ENCODE measurements around the gene ZDHHC11B. TPM values are rescaled to one million over a fixed set of nuclear protein-coding genes. Genes with fewer than 3 reads are reported as not detected.

The ZDHHC11B gene
- total RNA-seq, 5 donors from 2014 or later (not counting 1 experiment from before 2014, with no cell fraction given) = 2.1 to 20.6 (median 3.6) TPM

GRCh38 chr5:665541-665955, 119.0 kb downstream of the ZDHHC11B start:
- Histone ChIP-seq H3K9me3 (no peaks in the 10 kb centered on the region), H3K4me1 (ENCODE audit: control insufficient read depth in 1 of 2, extremely low read depth in 1 of 2, insufficient read depth in 2 of 2, low read length in 2 of 2) (no peaks in the 10 kb centered on the region), H3K36me3 (ENCODE audit: control insufficient read depth in 2 of 2, extremely low read depth in 1 of 2, insufficient read depth in 1 of 2, low read length in 1 of 2) (peaks cover 20 to 26% of the 10 kb centered on the region in 2 donors), H3K4me3 (ENCODE audit: control insufficient read depth in 1 of 2, extremely low read depth in 1 of 2, low read length in 1 of 2) (no peak overlapping the region), H3K27me3 (replicated peaks in 1 of 2; ENCODE audit: control insufficient read depth in 2 of 2, extremely low read depth in 1 of 2, insufficient read depth in 2 of 2, low read length in 1 of 2) (no peaks in the 10 kb centered on the region), H3K27ac (ENCODE audit: low read length) (no peak overlapping the region)
- Mint-ChIP-seq H3K36me3 (peaks cover 13% of the 10 kb centered on the region), H3K27me3 (no peaks in the 10 kb centered on the region), H3K27ac (no peak overlapping the region), H3K4me1 (no peaks in the 10 kb centered on the region), H3K9me3 (no peaks in the 10 kb centered on the region), H3K4me3 (no peak overlapping the region)
- DNase-seq (no peak), ATAC-seq (replicated peaks in 1 of 4) (no peak)
- POLR2A ChIA-PET = no interaction called here
- CTCF ChIA-PET = no interaction called here
- WGBS (ENCODE audit: insufficient coverage) = 82% methylated on average over 4 of the region's 8 CpGs

- Histone ChIP-seq H3K4me3 (ENCODE audit: control insufficient read depth in 1 of 2, extremely low read depth in 1 of 2, low read length in 1 of 2) (no peak overlapping the region), H3K4me1 (ENCODE audit: control insufficient read depth in 1 of 2, extremely low read depth in 1 of 2, insufficient read depth in 2 of 2, low read length in 2 of 2) (no peaks in the 10 kb centered on the region), H3K36me3 (ENCODE audit: control insufficient read depth in 2 of 2, extremely low read depth in 1 of 2, insufficient read depth in 1 of 2, low read length in 1 of 2) (peaks cover 24 to 30% of the 10 kb centered on the region in 2 donors), H3K27me3 (replicated peaks in 1 of 2; ENCODE audit: control insufficient read depth in 2 of 2, extremely low read depth in 1 of 2, insufficient read depth in 2 of 2, low read length in 1 of 2) (no peaks in the 10 kb centered on the region), H3K9me3 (no peaks in the 10 kb centered on the region), H3K27ac (ENCODE audit: low read length) (no peak overlapping the region)
- POLR2A ChIA-PET = no interaction called here
- ATAC-seq (replicated peaks in 1 of 4) (no peak), DNase-seq (no peak)
- peaks cover 18% of the 10 kb centered on the region for H3K36me3 Mint-ChIP-seq
- H3K27me3 Mint-ChIP-seq = no peaks in the 10 kb centered on the region
- CTCF ChIA-PET = no interaction called here
- 88% methylated on average over 17 of the region's 20 CpGs for WGBS (ENCODE audit: insufficient coverage)
- no peaks in the 10 kb centered on the region for H3K9me3 Mint-ChIP-seq
- H3K4me1 Mint-ChIP-seq = no peaks in the 10 kb centered on the region
- no peak overlapping the region for H3K4me3 Mint-ChIP-seq
- H3K27ac Mint-ChIP-seq = no peak overlapping the region
These were observed 119.6 kb downstream of the ZDHHC11B start for GRCh38 chr5:664994-665360.

- Mint-ChIP-seq H3K4me3 (no peak overlapping the region), H3K4me1 (no peaks in the 10 kb centered on the region), H3K9me3 (no peaks in the 10 kb centered on the region), H3K36me3 (peaks cover 22% of the 10 kb centered on the region), H3K27ac (no peak overlapping the region), H3K27me3 (no peaks in the 10 kb centered on the region)
- 95% methylated on average over 23 of the region's 24 CpGs for WGBS (ENCODE audit: insufficient coverage)
- no peak for ATAC-seq (replicated peaks in 1 of 4)
- no peak overlapping the region for H3K4me3 ChIP-seq (ENCODE audit: control insufficient read depth in 1 of 2, extremely low read depth in 1 of 2, low read length in 1 of 2)
- no peaks in the 10 kb centered on the region for H3K4me1 ChIP-seq (ENCODE audit: control insufficient read depth in 1 of 2, extremely low read depth in 1 of 2, insufficient read depth in 2 of 2, low read length in 2 of 2)
- H3K9me3 ChIP-seq = no peaks in the 10 kb centered on the region
- peaks cover 24 to 34% of the 10 kb centered on the region in 2 donors for H3K36me3 ChIP-seq (ENCODE audit: control insufficient read depth in 2 of 2, extremely low read depth in 1 of 2, insufficient read depth in 1 of 2, low read length in 1 of 2)
- H3K27me3 ChIP-seq (replicated peaks in 1 of 2; ENCODE audit: control insufficient read depth in 2 of 2, extremely low read depth in 1 of 2, insufficient read depth in 2 of 2, low read length in 1 of 2) = no peaks in the 10 kb centered on the region
- DNase-seq = no peak
- no peak overlapping the region for H3K27ac ChIP-seq (ENCODE audit: low read length)
- ChIA-PET POLR2A (no interaction called here), CTCF (no interaction called here)
These were observed 120.1 kb downstream of the ZDHHC11B start for GRCh38 chr5:664343-664993.

GRCh38 chr5:663436-664342, 120.8 kb downstream of the ZDHHC11B start:
- Mint-ChIP-seq H3K4me1 (no peaks in the 10 kb centered on the region), H3K27me3 (no peaks in the 10 kb centered on the region), H3K27ac (no peak overlapping the region), H3K4me3 (no peak overlapping the region), H3K9me3 (no peaks in the 10 kb centered on the region), H3K36me3 (peaks cover 28% of the 10 kb centered on the region)
- Histone ChIP-seq H3K27me3 (replicated peaks in 1 of 2; ENCODE audit: control insufficient read depth in 2 of 2, extremely low read depth in 1 of 2, insufficient read depth in 2 of 2, low read length in 1 of 2) (no peaks in the 10 kb centered on the region), H3K9me3 (no peaks in the 10 kb centered on the region), H3K27ac (ENCODE audit: low read length) (no peak overlapping the region), H3K4me1 (ENCODE audit: control insufficient read depth in 1 of 2, extremely low read depth in 1 of 2, insufficient read depth in 2 of 2, low read length in 2 of 2) (no peaks in the 10 kb centered on the region), H3K36me3 (ENCODE audit: control insufficient read depth in 2 of 2, extremely low read depth in 1 of 2, insufficient read depth in 1 of 2, low read length in 1 of 2) (peaks cover 24 to 40% of the 10 kb centered on the region in 2 donors), H3K4me3 (ENCODE audit: control insufficient read depth in 1 of 2, extremely low read depth in 1 of 2, low read length in 1 of 2) (no peak overlapping the region)
- ATAC-seq (replicated peaks in 1 of 4) (no peak), DNase-seq (no peak)
- CTCF ChIA-PET = no interaction called here
- POLR2A ChIA-PET = no interaction called here
- WGBS (ENCODE audit: insufficient coverage) = 97% methylated on average over 33 of the region's 38 CpGs

- POLR2A ChIA-PET = no interaction called here
These were observed 121.6 kb downstream of the ZDHHC11B start for GRCh38 chr5:662751-663435.

GRCh38 chr5:661891-662750, 122.4 kb downstream of the ZDHHC11B start:
- H3K27me3 Mint-ChIP-seq = no peaks in the 10 kb centered on the region
- Histone ChIP-seq H3K27ac (ENCODE audit: low read length) (no peak overlapping the region), H3K36me3 (ENCODE audit: control insufficient read depth in 2 of 2, extremely low read depth in 1 of 2, insufficient read depth in 1 of 2, low read length in 1 of 2) (peaks cover 23 to 43% of the 10 kb centered on the region in 2 donors), H3K9me3 (no peaks in the 10 kb centered on the region), H3K4me1 (ENCODE audit: control insufficient read depth in 1 of 2, extremely low read depth in 1 of 2, insufficient read depth in 2 of 2, low read length in 2 of 2) (no peaks in the 10 kb centered on the region), H3K4me3 (ENCODE audit: control insufficient read depth in 1 of 2, extremely low read depth in 1 of 2, low read length in 1 of 2) (no peak overlapping the region), H3K27me3 (replicated peaks in 1 of 2; ENCODE audit: control insufficient read depth in 2 of 2, extremely low read depth in 1 of 2, insufficient read depth in 2 of 2, low read length in 1 of 2) (no peaks in the 10 kb centered on the region)
- DNase-seq (no peak), ATAC-seq (replicated peaks in 1 of 4) (no peak)
- CTCF ChIA-PET = no interaction called here
- POLR2A ChIA-PET = no interaction called here
- H3K36me3 Mint-ChIP-seq = peaks cover 35% of the 10 kb centered on the region
- no peaks in the 10 kb centered on the region for H3K9me3 Mint-ChIP-seq
- H3K27ac Mint-ChIP-seq = no peak overlapping the region
- no peaks in the 10 kb centered on the region for H3K4me1 Mint-ChIP-seq
- H3K4me3 Mint-ChIP-seq = no peak overlapping the region
- 97% methylated on average over 50 of the region's 53 CpGs for WGBS (ENCODE audit: insufficient coverage)

More at GRCh38 chr5:662751-663435, 121.6 kb downstream of the ZDHHC11B start:
- no peak for ATAC-seq (replicated peaks in 1 of 4)
- H3K4me3 ChIP-seq (ENCODE audit: control insufficient read depth in 1 of 2, extremely low read depth in 1 of 2, low read length in 1 of 2) = no peak overlapping the region
- no peaks in the 10 kb centered on the region for H3K4me1 Mint-ChIP-seq
- no peaks in the 10 kb centered on the region for H3K9me3 ChIP-seq
- no peaks in the 10 kb centered on the region for H3K9me3 Mint-ChIP-seq
- CTCF ChIA-PET = no interaction called here
- no peak overlapping the region for H3K27ac ChIP-seq (ENCODE audit: low read length)
- H3K4me1 ChIP-seq (ENCODE audit: control insufficient read depth in 1 of 2, extremely low read depth in 1 of 2, insufficient read depth in 2 of 2, low read length in 2 of 2) = no peaks in the 10 kb centered on the region
- H3K4me3 Mint-ChIP-seq = no peak overlapping the region
- H3K27me3 Mint-ChIP-seq = no peaks in the 10 kb centered on the region
- H3K27me3 ChIP-seq (replicated peaks in 1 of 2; ENCODE audit: control insufficient read depth in 2 of 2, extremely low read depth in 1 of 2, insufficient read depth in 2 of 2, low read length in 1 of 2) = no peaks in the 10 kb centered on the region
- no peak for DNase-seq
- H3K27ac Mint-ChIP-seq = no peak overlapping the region
- H3K36me3 Mint-ChIP-seq = peaks cover 31% of the 10 kb centered on the region
- peaks cover 21 to 37% of the 10 kb centered on the region in 2 donors for H3K36me3 ChIP-seq (ENCODE audit: control insufficient read depth in 2 of 2, extremely low read depth in 1 of 2, insufficient read depth in 1 of 2, low read length in 1 of 2)
- WGBS (ENCODE audit: insufficient coverage) = 94% methylated on average over 56 of the region's 56 CpGs
